NCI-H1694 (cell line): ENCODE results near the gene TPRG1.

ENCODE experiments used
- DNase-seq: peaks from one replicate; lab custom pipeline; 2025; lab: John Stamatoyannopoulos, UW

TPRG1 gene

GRCh38 chr3:189171707-189172106, at the start of gene TPRG1:
Gene TPRG1 (plus strand): TSS chr3:189171971. CDS start chr3:189207385, 35,414 bp downstream.
- no peak for DNase-seq

- no peak for DNase-seq
Observed at GRCh38 chr3:189122110-189122509, 49.7 kb upstream of the TPRG1 start.

- no peak for DNase-seq
Observed at GRCh38 chr3:189122526-189123205, 49.1 kb upstream of the TPRG1 start.

GRCh38 chr3:189123595-189124387, 48.0 kb upstream of the TPRG1 start:
- no peak for DNase-seq

- DNase-seq = no peak
Observed at GRCh38 chr3:189132231-189132671, 39.5 kb upstream of the TPRG1 start.

- no peak for DNase-seq
Observed at GRCh38 chr3:189132839-189133238, 38.9 kb upstream of the TPRG1 start.

GRCh38 chr3:189133768-189134167, 38.0 kb upstream of the TPRG1 start:
- no peak for DNase-seq

- no peak for DNase-seq
Observed at GRCh38 chr3:189137416-189137815, 34.4 kb upstream of the TPRG1 start.

- DNase-seq = no peak
Observed at GRCh38 chr3:189138901-189139610, 32.7 kb upstream of the TPRG1 start.

- peak; percentile 97 for DNase-seq
Observed at GRCh38 chr3:189139611-189139940, 32.2 kb upstream of the TPRG1 start.

- DNase-seq = no peak
Observed at GRCh38 chr3:189142527-189142926, 29.2 kb upstream of the TPRG1 start.

GRCh38 chr3:189143321-189143720, 28.4 kb upstream of the TPRG1 start:
- DNase-seq = no peak

GRCh38 chr3:189143771-189144170, 28.0 kb upstream of the TPRG1 start:
- no peak for DNase-seq

GRCh38 chr3:189144645-189145044, 27.1 kb upstream of the TPRG1 start:
- peak; percentile 77 for DNase-seq

GRCh38 chr3:189146848-189147247, 24.9 kb upstream of the TPRG1 start:
- no peak for DNase-seq

- DNase-seq = peak; percentile 81
Observed at GRCh38 chr3:189148081-189148507, 23.7 kb upstream of the TPRG1 start.

GRCh38 chr3:189149203-189149602, 22.6 kb upstream of the TPRG1 start:
- DNase-seq = no peak

GRCh38 chr3:189157232-189158007, 14.4 kb upstream of the TPRG1 start:
- no peak for DNase-seq

GRCh38 chr3:189158034-189158433, 13.7 kb upstream of the TPRG1 start:
- DNase-seq = no peak

- no peak for DNase-seq
Observed at GRCh38 chr3:189160519-189161309, 11.1 kb upstream of the TPRG1 start.

GRCh38 chr3:189165092-189165612, 6.6 kb upstream of the TPRG1 start:
- no peak for DNase-seq
